ENCODE results near the gene MLLT6. TPM values are rescaled to one million over a fixed set of nuclear protein-coding genes. Genes with fewer than 3 reads are reported as not detected.
A peak's percentile ranks its signal among the peaks of the same experiment; 100 is the strongest.

Gene MLLT6
- total and polyA plus RNA-seq, 2 of the 13 experiments (the other 11 are each of a cell fraction or from before 2014, with no cell fraction given), result 50.7 to 69.5 TPM

DNA sequence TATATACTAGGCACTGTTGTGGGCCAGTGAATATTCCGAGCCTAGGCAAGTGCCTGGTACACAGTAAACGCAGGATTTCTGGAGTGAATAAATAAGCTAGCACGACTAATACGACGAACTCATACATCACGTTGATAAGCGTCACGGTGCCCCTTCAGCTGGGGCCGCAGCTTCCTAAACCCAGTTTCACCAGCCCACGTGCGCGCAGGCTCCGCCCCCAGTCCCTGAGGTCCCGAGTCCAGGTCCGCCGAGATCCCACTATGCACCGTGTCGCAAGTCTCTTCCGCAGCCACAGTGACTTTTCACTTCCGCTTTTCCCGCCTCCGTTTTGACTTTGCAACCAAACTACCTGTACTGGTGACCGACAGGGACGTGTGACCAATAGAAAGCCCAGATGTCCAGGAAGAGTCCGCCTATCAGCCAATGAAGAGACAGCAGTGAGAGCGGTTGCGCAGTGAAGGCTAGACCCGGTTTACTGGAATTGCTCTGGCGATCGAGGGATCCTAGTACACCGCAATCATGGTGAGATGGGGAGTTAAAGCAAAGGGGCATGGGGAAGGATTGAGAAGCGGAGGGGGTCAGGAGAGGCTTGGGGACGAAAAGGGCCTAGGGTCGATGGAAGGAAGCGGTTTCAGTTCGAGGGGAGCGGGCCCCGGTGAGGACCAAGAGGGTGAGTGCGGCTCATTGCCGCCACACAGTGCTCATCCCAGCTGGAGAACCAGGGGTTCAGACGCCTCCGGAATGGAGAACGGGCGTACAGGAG, 47.4 kb downstream of the MLLT6 start, which contains the start of gene PSMB3 (continued):
- 0 out of 2 replicates have a peak, but pooled peaks have one; percentile 43 for TF ChIP-seq E2F2 (CRISPR knock-in tag; IDR thresholded peaks at IDR 0.05; ENCODE audit: borderline replicate concordance)
- TF ChIP-seq ZNF160 (CRISPR knock-in tag; IDR thresholded peaks at IDR 0.05), result no peak
- TF ChIP-seq POLR2AphosphoS5 (IDR thresholded peaks at IDR 0.05; ENCODE audit: low read depth, low read length), result peak; percentile 89
- no peak for TF ChIP-seq PAWR (CRISPR knock-in tag; IDR thresholded peaks at IDR 0.05; ENCODE audit: borderline replicate concordance)
- peak; percentile 77 for TF ChIP-seq PHF8 (CRISPR knock-in tag; IDR thresholded peaks at IDR 0.05)
- TF ChIP-seq ZNF577 (CRISPR knock-in tag; IDR thresholded peaks at IDR 0.05; ENCODE audit: borderline replicate concordance, low read depth), result no peak
- peak; percentile 83; the same call in 1 of the 2 replicates for TF ChIP-seq THAP9 (CRISPR knock-in tag; IDR thresholded peaks at IDR 0.05; ENCODE audit: borderline replicate concordance)
- TF ChIP-seq MED8 (CRISPR knock-in tag; IDR thresholded peaks at IDR 0.05; ENCODE audit: insufficient replicate concordance), result no peak
- peak; percentile 85 for TF ChIP-seq BHLHE40 (IDR thresholded peaks at IDR 0.05; ENCODE audit: low read length)
- TF ChIP-seq, protein P1, sequence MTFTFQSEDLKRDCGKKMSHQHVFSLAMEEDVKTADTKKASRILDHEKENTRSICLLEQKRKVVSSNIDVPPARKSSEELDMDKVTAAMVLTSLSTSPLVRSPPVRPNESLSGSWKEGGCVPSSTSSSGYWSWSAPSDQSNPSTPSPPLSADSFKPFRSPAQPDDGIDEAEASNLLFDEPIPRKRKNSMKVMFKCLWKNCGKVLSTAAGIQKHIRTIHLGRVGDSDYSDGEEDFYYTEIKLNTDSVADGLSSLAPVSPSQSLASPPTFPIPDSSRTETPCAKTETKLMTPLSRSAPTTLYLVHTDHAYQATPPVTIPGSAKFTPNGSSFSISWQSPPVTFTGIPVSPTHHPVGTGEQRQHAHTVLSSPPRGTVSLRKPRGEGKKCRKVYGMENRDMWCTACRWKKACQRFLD (CRISPR knock-in tag; IDR thresholded peaks at IDR 0.05; ENCODE audit: borderline replicate concordance), result peak; percentile 29; the same call in 1 of the 2 replicates
- peak; percentile 93 for TF ChIP-seq PHF5A (CRISPR knock-in tag; IDR thresholded peaks at IDR 0.05; ENCODE audit: low read depth, unreplicated experiment)
- TF ChIP-seq TCF12 (IDR thresholded peaks at IDR 0.05), result no peak
- no peak for TF ChIP-seq TCF12 (CRISPR knock-in tag; IDR thresholded peaks at IDR 0.05)
- no peak for TF ChIP-seq ZNF549 (CRISPR knock-in tag; IDR thresholded peaks at IDR 0.05)
- TF ChIP-seq ZNF75D (CRISPR knock-in tag; IDR thresholded peaks at IDR 0.05; ENCODE audit: borderline replicate concordance), result no peak
- peak; percentile 97 for TF ChIP-seq HNF1B (CRISPR knock-in tag; IDR thresholded peaks at IDR 0.05)
- TF ChIP-seq NFIC (IDR thresholded peaks at IDR 0.05; ENCODE audit: low read length), result no peak; the same call in 1 of the 2 replicates
- peak; percentile 76 for TF ChIP-seq HOXD1 (CRISPR knock-in tag; IDR thresholded peaks at IDR 0.05)
- peak; percentile 83 for TF ChIP-seq ZNF772 (CRISPR knock-in tag; IDR thresholded peaks at IDR 0.05)
- peak; percentile 94 for TF ChIP-seq MXD1 (CRISPR knock-in tag; IDR thresholded peaks at IDR 0.05)

Measured in HepG2 (cell line).